HG02943 (cell line): ENCODE data around the gene LRRK1.

Experiments
- ATAC-seq: cut with Tn5 transposase; IDR thresholded peaks from one replicate; pipeline ENCODE4 v1.9.1; 2021; ENCODE audit warnings: mild to moderate bottlenecking, low read depth, moderate library complexity; ENCODE audit not compliant: unreplicated experiment

The LRRK1 gene

DNA sequence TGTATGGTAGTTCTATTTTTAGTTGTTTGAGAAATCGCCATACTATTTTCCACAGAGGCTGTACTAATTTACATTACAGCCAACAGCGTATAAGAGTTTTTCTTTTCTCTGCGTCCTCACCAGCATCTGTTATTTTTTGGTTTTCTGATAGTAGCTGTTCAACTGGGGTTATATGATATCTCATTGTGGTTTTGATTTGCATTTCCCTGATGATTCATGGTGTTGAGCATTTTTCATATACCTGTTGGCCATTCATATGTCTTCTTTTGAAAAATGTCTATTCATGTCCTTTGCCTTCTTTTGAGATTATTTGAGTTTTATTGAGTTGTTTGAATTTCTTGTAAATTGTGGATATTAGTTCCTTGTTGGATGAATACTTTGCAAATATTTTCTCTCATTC lies 114.6 kb downstream of the LRRK1 start:
- no peak for ATAC-seq

DNA sequence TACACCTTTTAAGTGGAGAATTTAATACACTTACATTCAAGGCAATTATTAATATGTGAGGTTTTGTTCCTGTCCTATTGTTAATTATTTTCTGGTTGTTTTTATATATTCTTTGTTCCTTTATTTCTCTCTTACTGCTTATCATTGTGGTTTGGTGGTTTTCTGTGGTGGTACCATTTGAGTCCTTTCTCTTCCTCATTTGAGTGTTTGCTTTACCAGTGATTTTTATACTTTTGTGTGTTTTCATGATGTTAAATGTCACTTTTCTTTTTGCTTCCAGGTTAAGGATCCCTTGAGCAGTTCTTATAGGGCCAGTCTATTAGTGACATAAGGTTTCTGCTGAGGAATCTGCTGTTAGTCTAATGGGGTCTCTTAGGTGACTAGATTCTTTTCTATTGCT lies 116.5 kb downstream of the LRRK1 start:
- no peak for ATAC-seq

- no peak for ATAC-seq
Observed at GRCh38 chr15:101036189-101036588, 117.0 kb downstream of the LRRK1 start.

DNA sequence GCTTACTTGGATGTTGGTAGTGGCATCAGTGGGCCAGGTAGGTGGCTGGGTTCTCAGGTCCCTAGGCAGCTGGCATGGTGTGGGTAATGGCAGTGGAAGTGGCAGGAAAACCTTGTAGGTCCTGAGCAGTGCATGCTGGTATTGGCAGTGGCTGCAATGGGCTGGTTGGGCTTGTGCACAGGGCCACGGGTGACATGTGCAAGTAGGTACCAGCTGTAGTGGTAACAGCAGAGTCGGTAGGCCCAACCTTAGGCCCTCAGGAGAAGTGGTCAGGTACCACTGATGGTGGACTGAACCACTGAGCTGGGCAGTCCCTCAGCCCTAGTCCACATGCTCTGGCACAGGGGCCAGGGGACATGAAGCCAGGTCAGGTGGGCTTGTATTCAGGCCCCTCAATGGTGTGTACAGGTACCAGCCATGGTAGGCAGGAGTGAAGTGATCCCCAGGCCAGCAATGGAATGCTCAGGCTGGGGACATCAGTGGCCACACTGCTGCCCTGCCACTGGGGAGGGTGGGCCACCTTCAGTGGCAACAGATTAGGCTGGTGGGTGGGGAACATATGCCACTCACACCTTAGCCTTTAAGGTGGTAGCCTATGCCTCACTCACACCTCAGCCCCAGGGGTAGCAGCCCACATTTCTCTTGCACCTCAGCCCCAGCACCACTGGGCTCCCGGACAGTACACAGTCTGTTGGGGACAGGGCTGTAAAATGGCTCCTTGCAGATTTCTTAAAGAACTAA lies 118.1 kb downstream of the LRRK1 start:
- no peak for ATAC-seq

DNA sequence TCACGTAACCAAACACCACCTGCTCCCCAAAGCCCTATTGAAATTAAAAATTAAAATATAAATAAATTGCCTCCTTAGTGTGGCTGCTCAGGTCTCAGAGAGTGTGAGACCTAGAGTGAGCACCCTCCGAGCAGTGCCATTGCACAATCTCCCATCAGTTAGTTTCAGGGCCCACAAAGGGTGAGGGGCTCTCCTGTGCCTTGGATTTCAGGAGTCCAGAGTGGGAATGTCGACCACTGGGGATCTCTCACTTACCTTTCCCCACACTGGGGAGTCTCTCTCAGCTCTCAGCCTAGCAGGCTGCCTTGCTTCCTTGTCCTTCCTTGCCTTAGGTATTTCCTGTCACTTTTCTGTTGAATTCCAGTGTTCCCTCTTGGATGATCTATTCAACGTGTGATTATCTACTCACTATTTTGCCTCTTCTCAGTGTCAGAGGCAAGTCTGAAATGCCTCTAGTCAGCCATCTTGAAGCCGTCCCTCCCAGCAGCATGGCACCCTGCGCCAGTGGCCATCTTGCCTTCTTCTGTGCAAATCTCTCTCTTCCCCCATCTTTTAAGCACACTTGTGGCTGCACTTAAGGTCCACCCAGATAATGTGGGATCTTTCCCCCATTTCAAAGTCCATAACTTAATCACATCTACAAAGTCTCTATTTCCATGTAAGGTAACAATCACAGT lies 119.3 kb downstream of the LRRK1 start:
- ATAC-seq, result no peak

DNA sequence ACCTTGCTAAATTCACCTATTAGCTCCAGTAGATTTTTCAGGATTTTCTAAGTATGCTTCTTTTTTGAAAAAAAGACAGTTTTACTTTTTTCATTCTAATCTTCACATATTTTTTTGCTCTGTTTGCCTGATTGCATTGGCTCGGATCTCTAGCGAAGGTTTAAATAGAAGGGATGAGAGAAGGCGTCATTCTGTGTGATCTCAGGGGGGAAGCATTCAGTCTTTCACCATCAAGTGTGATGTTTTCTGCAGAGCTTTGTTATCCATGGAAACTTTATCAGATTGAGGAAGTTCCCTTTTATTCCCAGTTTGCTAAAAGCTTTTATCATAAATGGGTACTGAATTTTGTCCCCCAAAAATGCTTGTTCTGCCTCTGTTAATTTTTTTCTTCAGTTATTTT lies 120.3 kb downstream of the LRRK1 start:
- ATAC-seq, result no peak

DNA sequence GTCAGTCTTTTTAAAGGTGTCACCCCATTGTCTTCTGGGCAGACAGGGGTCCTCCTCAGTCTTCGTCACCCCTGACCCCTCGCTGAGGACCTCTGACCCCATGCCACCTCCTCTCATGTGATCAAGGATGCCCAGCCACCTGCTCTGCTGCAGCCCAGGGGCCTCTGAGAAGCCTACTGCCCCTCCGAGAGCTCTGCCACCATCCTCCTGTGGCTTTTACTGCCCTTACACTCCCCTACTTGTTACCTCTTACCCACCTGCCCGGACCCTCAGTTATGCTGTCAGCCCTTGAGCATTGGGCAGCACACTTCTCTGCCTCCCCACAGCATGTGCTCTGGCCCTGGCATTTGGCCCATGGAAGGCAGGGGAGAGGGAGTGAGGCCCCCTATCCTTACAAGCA lies 123.2 kb downstream of the LRRK1 start:
- no peak for ATAC-seq

DNA sequence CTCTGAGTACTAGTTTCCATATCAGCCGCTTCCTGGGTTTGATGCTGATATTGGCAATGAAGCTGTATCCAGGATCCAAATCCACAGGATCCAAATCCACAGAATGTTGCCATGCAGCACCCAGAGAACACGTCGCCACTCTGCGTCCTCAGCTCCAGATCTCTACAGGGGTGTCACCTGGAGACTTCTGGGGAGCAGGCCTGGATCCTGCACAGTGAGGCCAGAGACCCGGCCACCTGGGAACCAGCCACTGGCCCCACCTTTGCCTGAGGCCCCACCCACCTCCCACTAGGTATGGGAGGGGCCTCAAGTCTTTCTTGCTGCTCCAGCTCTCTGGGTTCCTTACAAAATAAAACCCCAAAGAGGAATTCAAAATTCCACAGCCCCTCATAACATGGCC lies 123.9 kb downstream of the LRRK1 start:
- no peak for ATAC-seq

DNA sequence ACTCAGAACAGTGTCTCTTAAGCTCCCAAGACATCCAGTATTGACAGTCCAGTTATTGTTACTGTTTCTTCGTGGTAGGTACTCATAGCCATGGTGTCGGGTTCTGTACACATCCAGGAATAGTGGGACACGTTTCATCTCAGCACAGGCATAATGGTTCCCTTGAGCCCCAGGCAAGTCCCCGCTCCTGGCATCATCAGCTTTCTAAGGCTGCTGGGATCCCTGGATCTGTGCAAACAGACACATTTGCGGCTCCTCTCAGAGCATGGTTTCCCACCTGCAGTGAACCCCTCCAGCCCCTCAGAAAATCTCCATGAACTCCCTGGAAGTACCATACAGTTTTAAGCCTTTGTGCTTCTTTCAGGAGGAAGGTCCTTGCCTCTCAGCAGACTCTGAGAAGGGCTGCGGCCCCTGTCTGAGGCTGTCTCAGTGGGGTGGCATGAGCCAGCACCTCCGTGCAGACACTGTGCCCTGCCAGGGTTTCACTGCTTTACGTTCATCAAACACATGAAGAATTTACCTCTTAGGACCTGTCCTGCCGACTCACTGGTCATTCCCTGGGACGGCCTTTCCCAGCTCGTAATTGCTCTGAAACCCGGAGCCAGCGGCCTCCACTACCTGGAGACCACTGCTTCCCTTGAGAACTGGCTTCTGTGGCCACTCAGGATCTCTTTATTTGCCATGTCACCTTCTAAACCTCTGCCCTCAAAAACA lies 124.9 kb downstream of the LRRK1 start:
- no peak for ATAC-seq

- no peak for ATAC-seq
Observed at GRCh38 chr15:101044625-101045235, 125.6 kb downstream of the LRRK1 start.

DNA sequence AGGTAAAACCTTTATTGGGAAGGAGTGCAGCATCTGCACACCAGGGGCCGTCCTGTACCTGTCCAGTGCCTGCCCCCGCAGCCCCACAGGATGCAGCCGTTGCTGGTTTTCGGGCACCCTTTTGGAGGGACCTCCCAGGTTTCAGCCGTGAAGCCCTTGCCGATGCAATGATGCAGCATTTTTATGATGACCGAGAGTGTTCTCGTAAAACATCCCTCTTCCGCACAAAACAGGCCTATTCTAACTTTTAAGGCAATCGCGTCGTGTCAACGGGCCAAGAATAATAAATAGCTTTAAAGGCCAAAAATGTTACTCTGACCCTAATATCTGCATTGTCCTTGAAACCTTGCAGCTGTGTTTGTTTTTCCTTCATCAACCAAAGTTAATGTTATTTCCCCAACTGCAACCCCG lies 126.1 kb downstream of the LRRK1 start:
- ATAC-seq, result no peak

- no peak for ATAC-seq
Observed at GRCh38 chr15:101045835-101046691, 126.9 kb downstream of the LRRK1 start.

DNA sequence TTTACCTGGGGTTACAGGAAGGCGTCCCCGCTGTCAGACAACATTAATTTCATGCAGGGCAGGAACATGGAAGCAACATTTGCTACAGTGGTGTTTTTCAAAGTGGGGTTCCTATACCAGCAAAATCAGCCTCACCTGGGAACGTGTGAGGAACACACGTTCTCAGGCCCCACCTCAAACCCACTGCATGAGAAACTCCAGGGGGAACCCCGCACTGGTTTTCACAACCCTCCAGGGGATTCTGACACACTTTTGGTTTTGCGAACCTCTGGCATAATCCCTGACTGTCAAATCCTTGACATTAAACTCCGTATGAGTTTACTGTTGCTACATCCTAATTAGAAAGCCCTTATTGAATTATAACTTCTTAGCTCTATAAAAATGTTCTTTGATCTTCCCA lies 127.7 kb downstream of the LRRK1 start:
- ATAC-seq, result no peak

- no peak for ATAC-seq
Observed at GRCh38 chr15:101047301-101047781, 128.2 kb downstream of the LRRK1 start.

- no peak for ATAC-seq
Observed at GRCh38 chr15:101048176-101048575, 129.0 kb downstream of the LRRK1 start.

DNA sequence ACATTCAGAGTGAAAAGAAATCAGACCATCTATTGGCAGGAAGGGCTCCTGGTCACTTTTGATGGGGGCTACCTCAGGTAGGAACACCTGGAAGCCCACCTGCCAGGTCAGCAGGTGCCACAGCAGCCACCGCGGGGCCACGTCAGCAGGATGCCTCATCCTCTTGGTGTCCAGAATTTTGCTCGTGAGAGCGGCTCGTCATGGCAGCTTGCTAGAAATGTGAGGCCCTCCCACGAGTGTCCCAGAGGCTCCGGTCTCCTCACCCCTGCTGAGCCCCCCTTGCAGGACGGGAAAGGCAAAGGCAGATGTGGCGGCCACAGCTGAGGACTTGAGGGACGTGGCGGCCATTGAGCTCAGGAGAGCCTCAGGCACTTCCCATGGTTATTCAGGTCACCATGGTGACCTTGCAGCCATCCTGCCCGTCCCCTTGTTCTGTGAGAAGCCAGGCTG lies 129.4 kb downstream of the LRRK1 start:
- no peak for ATAC-seq

- ATAC-seq, result no peak
Observed at GRCh38 chr15:101049282-101049681, 130.1 kb downstream of the LRRK1 start.

DNA sequence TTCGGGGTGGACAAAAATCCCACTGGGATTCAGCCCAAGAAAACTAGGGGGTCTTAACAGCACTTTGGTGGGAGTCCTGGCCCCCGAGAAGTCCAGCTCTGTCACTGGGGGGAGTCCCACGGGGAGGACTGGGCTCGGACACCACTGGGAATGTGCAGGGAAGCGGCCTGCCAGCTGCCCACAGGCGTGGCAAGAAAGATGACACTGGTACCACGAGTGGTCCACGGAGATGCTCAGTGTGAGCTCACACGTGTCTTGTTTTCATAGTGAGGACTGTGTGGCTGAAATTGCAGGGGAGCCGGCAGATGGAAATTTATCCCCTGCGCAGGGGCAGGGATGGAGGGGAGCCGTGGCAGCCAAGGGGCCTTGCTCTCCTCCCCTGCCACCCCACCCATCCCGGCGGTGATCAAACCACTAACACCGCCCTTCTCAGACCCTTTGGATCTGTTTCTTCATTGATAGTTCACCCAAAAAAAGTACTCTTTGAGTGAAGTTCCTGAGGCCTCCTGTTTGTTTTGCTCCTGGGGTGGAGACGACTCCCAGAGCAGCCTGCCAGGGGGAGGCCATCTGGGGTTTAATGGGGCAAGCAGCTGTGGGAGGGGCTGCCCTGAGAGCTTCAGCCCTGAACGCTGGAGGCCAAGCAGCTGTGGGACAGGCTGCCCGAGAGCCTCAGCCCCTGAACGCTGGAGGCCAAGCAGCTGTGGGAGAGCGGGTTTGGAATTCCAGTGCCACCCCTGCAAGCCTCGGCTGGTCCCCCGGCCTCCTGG lies 130.9 kb downstream of the LRRK1 start:
- ATAC-seq, result no peak

- ATAC-seq, result no peak
Observed at GRCh38 chr15:101050623-101051290, 131.6 kb downstream of the LRRK1 start.
